GM12892 (cell line): ENCODE results near the gene HJURP.

Experiments
- POLR2A ChIP-seq: IDR thresholded peaks from 2 replicates; pipeline ENCODE4 v1.6.1; 2011; ENCODE audit warnings: low read depth, low read length, control low read depth
- POLR2AphosphoS5 ChIP-seq: IDR thresholded peaks from 2 replicates; pipeline ENCODE4 v1.6.1; 2011; ENCODE audit warnings: low read depth, low read length, control low read depth

- TF ChIP-seq POLR2AphosphoS5 (no peak), POLR2A (no peak)
Measured at GRCh38 chr2:233846387-233847247, 7.7 kb downstream of the HJURP start.
